HL-60 (cell line): ENCODE results near the gene NPDC1.
A peak's percentile ranks its signal among the peaks of the same experiment; 100 is the strongest.

ENCODE experiments used
- GABPA ChIP-seq: IDR thresholded peaks from 2 replicates; pipeline ENCODE4 v1.6.1; 2012; ENCODE audit warnings: low read depth
- POLR2AphosphoS5 ChIP-seq: IDR thresholded peaks from 2 replicates; pipeline ENCODE4 v1.6.1; 2012; ENCODE audit warnings: low read depth
- SPI1 ChIP-seq: IDR thresholded peaks from 2 replicates; pipeline ENCODE4 v1.6.1; 2012; ENCODE audit warnings: low read depth, mild to moderate bottlenecking, borderline replicate concordance
- TF ChIP-seq, protein P1 (sequence below): IDR thresholded peaks from 2 replicates; pipeline ENCODE4 v1.6.1; 2012; ENCODE audit warnings: low read depth; ENCODE audit not compliant: insufficient replicate concordance
- TF ChIP-seq, protein P2 (sequence below): IDR thresholded peaks from one replicate; pipeline ENCODE4 v1.5.1; 2011; ENCODE audit warnings: low read length, control low read depth, inconsistent platforms; ENCODE audit not compliant: insufficient read depth

- TF ChIP-seq, protein P1, sequence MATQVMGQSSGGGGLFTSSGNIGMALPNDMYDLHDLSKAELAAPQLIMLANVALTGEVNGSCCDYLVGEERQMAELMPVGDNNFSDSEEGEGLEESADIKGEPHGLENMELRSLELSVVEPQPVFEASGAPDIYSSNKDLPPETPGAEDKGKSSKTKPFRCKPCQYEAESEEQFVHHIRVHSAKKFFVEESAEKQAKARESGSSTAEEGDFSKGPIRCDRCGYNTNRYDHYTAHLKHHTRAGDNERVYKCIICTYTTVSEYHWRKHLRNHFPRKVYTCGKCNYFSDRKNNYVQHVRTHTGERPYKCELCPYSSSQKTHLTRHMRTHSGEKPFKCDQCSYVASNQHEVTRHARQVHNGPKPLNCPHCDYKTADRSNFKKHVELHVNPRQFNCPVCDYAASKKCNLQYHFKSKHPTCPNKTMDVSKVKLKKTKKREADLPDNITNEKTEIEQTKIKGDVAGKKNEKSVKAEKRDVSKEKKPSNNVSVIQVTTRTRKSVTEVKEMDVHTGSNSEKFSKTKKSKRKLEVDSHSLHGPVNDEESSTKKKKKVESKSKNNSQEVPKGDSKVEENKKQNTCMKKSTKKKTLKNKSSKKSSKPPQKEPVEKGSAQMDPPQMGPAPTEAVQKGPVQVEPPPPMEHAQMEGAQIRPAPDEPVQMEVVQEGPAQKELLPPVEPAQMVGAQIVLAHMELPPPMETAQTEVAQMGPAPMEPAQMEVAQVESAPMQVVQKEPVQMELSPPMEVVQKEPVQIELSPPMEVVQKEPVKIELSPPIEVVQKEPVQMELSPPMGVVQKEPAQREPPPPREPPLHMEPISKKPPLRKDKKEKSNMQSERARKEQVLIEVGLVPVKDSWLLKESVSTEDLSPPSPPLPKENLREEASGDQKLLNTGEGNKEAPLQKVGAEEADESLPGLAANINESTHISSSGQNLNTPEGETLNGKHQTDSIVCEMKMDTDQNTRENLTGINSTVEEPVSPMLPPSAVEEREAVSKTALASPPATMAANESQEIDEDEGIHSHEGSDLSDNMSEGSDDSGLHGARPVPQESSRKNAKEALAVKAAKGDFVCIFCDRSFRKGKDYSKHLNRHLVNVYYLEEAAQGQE, result no peak
- TF ChIP-seq, protein P2, sequence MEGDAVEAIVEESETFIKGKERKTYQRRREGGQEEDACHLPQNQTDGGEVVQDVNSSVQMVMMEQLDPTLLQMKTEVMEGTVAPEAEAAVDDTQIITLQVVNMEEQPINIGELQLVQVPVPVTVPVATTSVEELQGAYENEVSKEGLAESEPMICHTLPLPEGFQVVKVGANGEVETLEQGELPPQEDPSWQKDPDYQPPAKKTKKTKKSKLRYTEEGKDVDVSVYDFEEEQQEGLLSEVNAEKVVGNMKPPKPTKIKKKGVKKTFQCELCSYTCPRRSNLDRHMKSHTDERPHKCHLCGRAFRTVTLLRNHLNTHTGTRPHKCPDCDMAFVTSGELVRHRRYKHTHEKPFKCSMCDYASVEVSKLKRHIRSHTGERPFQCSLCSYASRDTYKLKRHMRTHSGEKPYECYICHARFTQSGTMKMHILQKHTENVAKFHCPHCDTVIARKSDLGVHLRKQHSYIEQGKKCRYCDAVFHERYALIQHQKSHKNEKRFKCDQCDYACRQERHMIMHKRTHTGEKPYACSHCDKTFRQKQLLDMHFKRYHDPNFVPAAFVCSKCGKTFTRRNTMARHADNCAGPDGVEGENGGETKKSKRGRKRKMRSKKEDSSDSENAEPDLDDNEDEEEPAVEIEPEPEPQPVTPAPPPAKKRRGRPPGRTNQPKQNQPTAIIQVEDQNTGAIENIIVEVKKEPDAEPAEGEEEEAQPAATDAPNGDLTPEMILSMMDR, result no peak
- TF ChIP-seq GABPA (no peak), SPI1 (no peak), POLR2AphosphoS5 (0 out of 2 replicates have a peak, but pooled peaks have one; percentile 32)
Observed at GRCh38 chr9:137021979-137022661, 23.9 kb downstream of the NPDC1 start.
